ENCODE measurements around the gene ZBED4. TPM values are rescaled to one million over a fixed set of nuclear protein-coding genes. Genes with fewer than 3 reads are reported as not detected.

The ZBED4 gene
- total RNA-seq, 4 donors from 2014 or later: 19.9 to 30.7 (median 24.9) TPM

DNA sequence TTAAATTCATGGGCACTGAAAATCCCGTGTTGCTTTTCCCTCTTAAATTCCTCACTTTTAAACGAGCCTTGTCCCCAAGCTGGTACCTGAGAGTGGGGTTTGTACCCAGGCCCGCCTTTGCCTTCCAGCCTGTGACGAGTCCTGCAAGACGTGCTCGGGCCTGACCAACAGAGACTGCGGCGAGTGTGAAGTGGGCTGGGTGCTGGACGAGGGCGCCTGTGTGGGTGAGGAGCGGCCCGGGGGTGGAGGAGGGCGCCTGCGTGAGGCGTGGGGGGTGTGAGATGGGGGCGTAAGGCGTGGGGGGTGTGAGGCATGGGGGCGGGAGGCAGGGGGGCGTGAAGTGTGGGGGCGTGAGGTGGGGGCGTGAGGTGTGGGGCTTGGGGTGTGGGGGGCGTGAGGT, 68.8 kb downstream of the ZBED4 start:
- Histone ChIP-seq H3K36me3 (no peaks in the 10 kb centered on the region), H3K27ac (no peak overlapping the region), H3K9me3 (no peaks in the 10 kb centered on the region), H3K4me3 (no peak overlapping the region), H3K27me3 (no peaks in the 10 kb centered on the region), H3K4me1 (peaks cover 7 to 16% (median 12%) of the 10 kb centered on the region in 4 donors)
- no peak for TF ChIP-seq POLR2A (IDR thresholded peaks at IDR 0.05)
- TF ChIP-seq EP300 (IDR thresholded peaks at IDR 0.05; ENCODE audit: low read depth): no peak
- TF ChIP-seq, protein P1, sequence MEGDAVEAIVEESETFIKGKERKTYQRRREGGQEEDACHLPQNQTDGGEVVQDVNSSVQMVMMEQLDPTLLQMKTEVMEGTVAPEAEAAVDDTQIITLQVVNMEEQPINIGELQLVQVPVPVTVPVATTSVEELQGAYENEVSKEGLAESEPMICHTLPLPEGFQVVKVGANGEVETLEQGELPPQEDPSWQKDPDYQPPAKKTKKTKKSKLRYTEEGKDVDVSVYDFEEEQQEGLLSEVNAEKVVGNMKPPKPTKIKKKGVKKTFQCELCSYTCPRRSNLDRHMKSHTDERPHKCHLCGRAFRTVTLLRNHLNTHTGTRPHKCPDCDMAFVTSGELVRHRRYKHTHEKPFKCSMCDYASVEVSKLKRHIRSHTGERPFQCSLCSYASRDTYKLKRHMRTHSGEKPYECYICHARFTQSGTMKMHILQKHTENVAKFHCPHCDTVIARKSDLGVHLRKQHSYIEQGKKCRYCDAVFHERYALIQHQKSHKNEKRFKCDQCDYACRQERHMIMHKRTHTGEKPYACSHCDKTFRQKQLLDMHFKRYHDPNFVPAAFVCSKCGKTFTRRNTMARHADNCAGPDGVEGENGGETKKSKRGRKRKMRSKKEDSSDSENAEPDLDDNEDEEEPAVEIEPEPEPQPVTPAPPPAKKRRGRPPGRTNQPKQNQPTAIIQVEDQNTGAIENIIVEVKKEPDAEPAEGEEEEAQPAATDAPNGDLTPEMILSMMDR (IDR thresholded peaks at IDR 0.05): no peak
- TF ChIP-seq POLR2AphosphoS5 (IDR thresholded peaks at IDR 0.05): no peak
- in situ Hi-C loops (cut with MboI; ENCODE audit: low pct_ligation_motif_present in 1 of 4, low pct_unique_long_range_greater_than_20kb in 1 of 4, low sequenced_read_pairs in 3 of 4) (loop anchor here in 2 of 4 donors (10.0 kb wide), 1 partner anchor 112 kb away; no protein-coding TSS in a partner anchor), intact Hi-C loops (cut with DNase I; ENCODE audit: low total_unique reads) (loop anchor here (5.0 kb wide), 1 partner anchor 155 kb away; no protein-coding TSS in a partner anchor)
- no peak for DNase-seq
- WGBS, 2 donors (ENCODE audit: low coverage in 1 of 2): 80 to 95% methylated on average over 2 to 8 of the region's 22 CpGs

DNA sequence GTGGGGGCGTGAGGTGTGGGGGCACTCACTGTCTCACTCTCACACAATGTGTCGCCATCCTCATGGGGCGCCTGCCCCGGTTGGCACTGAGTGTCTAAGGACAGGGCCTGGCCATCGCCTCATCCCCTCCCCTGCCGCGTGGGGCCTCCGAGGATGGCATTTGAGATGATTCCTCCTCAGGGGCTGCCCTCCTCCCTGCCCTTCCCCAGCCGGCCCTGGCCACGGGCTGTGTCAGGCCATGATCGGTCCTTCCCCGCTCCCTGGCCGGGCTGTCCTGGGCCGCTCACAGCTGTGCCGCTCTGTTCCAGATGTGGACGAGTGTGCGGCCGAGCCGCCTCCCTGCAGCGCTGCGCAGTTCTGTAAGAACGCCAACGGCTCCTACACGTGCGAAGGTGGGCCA, 69.3 kb downstream of the ZBED4 start:
- Histone ChIP-seq H3K4me1 (peaks cover 5 to 12% (median 9%) of the 10 kb centered on the region in 4 donors), H3K27me3 (no peaks in the 10 kb centered on the region), H3K9me3 (no peaks in the 10 kb centered on the region), H3K4me3 (no peak overlapping the region), H3K36me3 (no peaks in the 10 kb centered on the region), H3K27ac (no peak overlapping the region)
- no peak for DNase-seq
- TF ChIP-seq POLR2A (IDR thresholded peaks at IDR 0.05) (no peak), POLR2AphosphoS5 (IDR thresholded peaks at IDR 0.05) (no peak), EP300 (IDR thresholded peaks at IDR 0.05; ENCODE audit: low read depth) (no peak)
- TF ChIP-seq, protein P1 (IDR thresholded peaks at IDR 0.05): no peak
- in situ Hi-C loops (cut with MboI; ENCODE audit: low pct_ligation_motif_present in 1 of 4, low pct_unique_long_range_greater_than_20kb in 1 of 4, low sequenced_read_pairs in 3 of 4) (loop anchor here in 2 of 4 donors (10.0 kb wide), 1 partner anchor 112 kb away; no protein-coding TSS in a partner anchor), intact Hi-C loops (cut with DNase I; ENCODE audit: low total_unique reads) (loop anchor here (5.0 kb wide), 1 partner anchor 156 kb away; no protein-coding TSS in a partner anchor)
- WGBS, 2 donors (ENCODE audit: low coverage in 1 of 2): 60 to 94% methylated on average over 1 to 25 of the region's 25 CpGs

DNA sequence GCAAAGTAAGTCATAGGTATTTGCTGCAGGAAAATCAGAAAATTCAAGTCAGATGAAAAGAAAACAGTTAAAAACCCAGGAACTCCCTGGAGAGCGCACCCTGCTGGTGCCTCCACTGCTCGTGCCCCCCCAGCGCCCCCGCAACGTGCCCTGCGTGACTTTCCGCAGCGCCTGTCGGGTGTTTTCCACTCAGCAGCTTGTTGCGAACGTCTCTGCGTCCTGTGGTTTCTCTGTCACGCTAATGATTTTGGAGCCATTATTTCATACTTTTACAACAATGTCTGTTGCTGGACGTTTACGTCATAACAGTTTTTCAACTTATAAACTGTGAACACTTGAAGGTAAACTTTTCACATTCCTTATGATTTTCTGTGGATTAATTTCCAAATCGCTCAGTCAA, 69.8 kb downstream of the ZBED4 start:
- in situ Hi-C loops (cut with MboI; ENCODE audit: low pct_ligation_motif_present in 1 of 4, low pct_unique_long_range_greater_than_20kb in 1 of 4, low sequenced_read_pairs in 3 of 4): loop anchor here in 2 of 4 donors (10.0 kb wide), 1 partner anchor 111 kb away; no protein-coding TSS in a partner anchor
- Histone ChIP-seq H3K27ac (no peak overlapping the region), H3K4me1 (peaks cover 5 to 12% (median 9%) of the 10 kb centered on the region in 4 donors), H3K9me3 (no peaks in the 10 kb centered on the region), H3K27me3 (no peaks in the 10 kb centered on the region), H3K4me3 (no peak overlapping the region), H3K36me3 (no peaks in the 10 kb centered on the region)
- intact Hi-C loops (cut with DNase I; ENCODE audit: low total_unique reads): loop anchor here (5.0 kb wide), 1 partner anchor 156 kb away; no protein-coding TSS in a partner anchor
- TF ChIP-seq, protein P1 (IDR thresholded peaks at IDR 0.05): peak in 1 of 5 experiments; percentile 14
- TF ChIP-seq EP300 (IDR thresholded peaks at IDR 0.05; ENCODE audit: low read depth) (no peak), POLR2AphosphoS5 (IDR thresholded peaks at IDR 0.05) (no peak)
- WGBS, 2 donors (ENCODE audit: low coverage in 1 of 2): 61 to 81% methylated on average over 5 to 16 of the region's 16 CpGs
- no peak for DNase-seq

DNA sequence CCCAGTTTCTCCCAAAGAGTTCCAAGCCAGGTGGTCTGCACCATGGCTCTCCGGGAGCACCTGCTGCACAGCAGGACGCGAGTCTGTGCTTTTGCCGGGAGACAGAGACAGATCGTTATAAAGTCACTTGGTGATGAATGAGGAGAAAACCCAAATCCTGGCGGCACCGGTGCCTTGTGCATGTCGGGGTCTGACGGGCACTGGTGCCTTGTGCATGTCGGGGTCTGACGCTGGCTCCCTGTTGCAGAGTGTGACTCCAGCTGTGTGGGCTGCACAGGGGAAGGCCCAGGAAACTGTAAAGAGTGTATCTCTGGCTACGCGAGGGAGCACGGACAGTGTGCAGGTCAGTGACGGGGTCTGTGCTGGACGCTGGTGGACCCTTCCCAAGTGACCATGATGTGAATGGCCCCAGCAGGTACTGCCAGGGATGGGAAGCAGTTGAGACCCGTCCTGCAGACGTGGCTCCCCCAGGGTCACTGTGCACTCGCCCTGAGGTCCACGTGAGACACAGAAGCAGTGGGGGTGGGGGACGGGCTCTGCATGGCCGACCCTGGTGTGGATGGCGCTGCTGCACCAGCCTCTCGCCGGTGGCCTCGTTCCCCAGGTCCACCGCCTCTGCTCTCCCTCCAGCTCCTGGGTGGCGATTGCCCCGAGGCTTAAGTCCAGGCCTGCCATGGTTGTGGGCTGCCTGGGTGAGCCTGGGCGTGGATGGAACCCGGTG, 70.6 kb downstream of the ZBED4 start:
- no peaks in the 10 kb centered on the region for H3K9me3 ChIP-seq
- TF ChIP-seq EP300 (IDR thresholded peaks at IDR 0.05; ENCODE audit: low read depth) (no peak), POLR2AphosphoS5 (IDR thresholded peaks at IDR 0.05) (no peak), POLR2A (IDR thresholded peaks at IDR 0.05) (no peak)
- TF ChIP-seq, protein P1 (IDR thresholded peaks at IDR 0.05): no peak
- H3K4me1 ChIP-seq: peaks cover 1 to 9% (median 6%) of the 10 kb centered on the region in 4 donors
- H3K27ac ChIP-seq: no peak overlapping the region
- WGBS, 2 donors (ENCODE audit: low coverage in 1 of 2): 90 to 92% methylated on average over 2 to 31 of the region's 31 CpGs
- in situ Hi-C loops (cut with MboI; ENCODE audit: low pct_ligation_motif_present in 1 of 4, low pct_unique_long_range_greater_than_20kb in 1 of 4, low sequenced_read_pairs in 3 of 4) (loop anchor here in 2 of 4 donors (10.0 kb wide), 1 partner anchor 111 kb away; no protein-coding TSS in a partner anchor), intact Hi-C loops (cut with DNase I; ENCODE audit: low total_unique reads) (loop anchor here (5.0 kb wide), 1 partner anchor 157 kb away; no protein-coding TSS in a partner anchor)
- H3K36me3 ChIP-seq: no peaks in the 10 kb centered on the region
- H3K27me3 ChIP-seq: peaks cover 8% of the 10 kb centered on the region
- H3K4me3 ChIP-seq: no peak overlapping the region
- no peak for DNase-seq

Measured in transverse colon (tissue), 4 donors.